ENCODE results near the gene KCNQ1. TPM values are rescaled to one million over a fixed set of nuclear protein-coding genes. Genes with fewer than 3 reads are reported as not detected.

The KCNQ1 gene
- total and polyA plus RNA-seq, 2 experiments from 2014 or later = not detected

DNA sequence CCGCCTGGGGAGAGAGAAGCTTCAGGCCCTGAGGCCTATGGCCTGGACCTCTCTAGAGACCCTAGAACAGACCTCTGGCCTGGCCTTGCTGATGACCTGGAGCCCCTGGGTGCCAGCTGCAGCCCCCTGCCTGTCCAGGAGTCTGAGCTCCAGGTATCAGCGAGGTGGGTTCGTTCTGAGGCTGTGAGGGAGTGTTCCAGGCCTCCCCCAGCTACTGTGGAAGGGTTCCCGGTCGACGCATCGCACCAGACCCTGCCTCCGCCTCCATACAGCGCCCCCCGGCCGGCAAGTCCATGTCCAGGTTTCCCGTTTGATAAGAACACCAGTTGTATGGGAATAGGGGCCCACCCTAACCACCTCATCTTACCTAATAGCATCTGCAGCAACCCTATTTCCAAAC lies 111.1 kb downstream of the KCNQ1 start:
- H3K4me1 ChIP-seq (ENCODE audit: insufficient read depth) = no peaks in the 10 kb centered on the region
- no peak overlapping the region for H2AFZ ChIP-seq
- peaks cover 39% of the 10 kb centered on the region for H3K27me3 ChIP-seq (replicated peaks; ENCODE audit: insufficient read depth)
- DNase-seq = no peak
- no peak overlapping the region for H3K27ac ChIP-seq
- no peaks in the 10 kb centered on the region for H3K79me2 ChIP-seq (ENCODE audit: insufficient read depth)
- H3K9me2 ChIP-seq (ENCODE audit: insufficient read depth) = no peaks in the 10 kb centered on the region
- H3F3A ChIP-seq (ENCODE audit: insufficient read depth) = no peaks in the 10 kb centered on the region
- no peak overlapping the region for H3K4me3 ChIP-seq
- 51 to 55% methylated on average over 11 to 12 of the region's 12 CpGs for WGBS, 2 experiments (ENCODE audit: low coverage in 1 of 2, low lambda C conversion rate in 2 of 2, missing lambda C conversion rate in 2 of 2)
- in situ Hi-C loops (cut with MboI) = no loop called here
- no peaks in the 10 kb centered on the region for H3K36me3 ChIP-seq (ENCODE audit: low read depth)
- H3K4me2 ChIP-seq (ENCODE audit: unreplicated experiment) = no peak overlapping the region
- H4K20me1 ChIP-seq (ENCODE audit: insufficient read depth) = no peaks in the 10 kb centered on the region
- H3K9me3 ChIP-seq (ENCODE audit: low read depth) = no peaks in the 10 kb centered on the region
- no peak overlapping the region for H3K9ac ChIP-seq
- TF ChIP-seq EZH2 (IDR thresholded peaks at IDR 0.05; ENCODE audit: insufficient read depth, poor library complexity, severe bottlenecking) (no peak), EZH2phosphoT487 (IDR thresholded peaks at IDR 0.05; ENCODE audit: insufficient read depth, low read depth) (no peak)

- Histone ChIP-seq H3K9ac (no peak overlapping the region), H3K9me3 (ENCODE audit: low read depth) (no peaks in the 10 kb centered on the region), H3K4me2 (ENCODE audit: unreplicated experiment) (no peak overlapping the region), H4K20me1 (ENCODE audit: insufficient read depth) (no peaks in the 10 kb centered on the region), H3K79me2 (ENCODE audit: insufficient read depth) (no peaks in the 10 kb centered on the region), H3K36me3 (ENCODE audit: low read depth) (no peaks in the 10 kb centered on the region), H2AFZ (no peak overlapping the region), H3K4me1 (ENCODE audit: insufficient read depth) (no peaks in the 10 kb centered on the region), H3K9me2 (ENCODE audit: insufficient read depth) (no peaks in the 10 kb centered on the region), H3K27me3 (replicated peaks; ENCODE audit: insufficient read depth) (peaks cover 27% of the 10 kb centered on the region), H3K4me3 (no peak overlapping the region), H3F3A (ENCODE audit: insufficient read depth) (no peaks in the 10 kb centered on the region), H3K27ac (no peak overlapping the region)
- DNase-seq = no peak
- in situ Hi-C loops (cut with MboI) = no loop called here
- WGBS, 2 experiments (ENCODE audit: low coverage in 1 of 2, low lambda C conversion rate in 2 of 2, missing lambda C conversion rate in 2 of 2) = 77 to 81% methylated on average over 4 of the region's 4 CpGs
- TF ChIP-seq EZH2phosphoT487 (IDR thresholded peaks at IDR 0.05; ENCODE audit: insufficient read depth, low read depth) (no peak), EZH2 (IDR thresholded peaks at IDR 0.05; ENCODE audit: insufficient read depth, poor library complexity, severe bottlenecking) (no peak)
These were observed 112.6 kb downstream of the KCNQ1 start for GRCh38 chr11:2557381-2557780.

DNA sequence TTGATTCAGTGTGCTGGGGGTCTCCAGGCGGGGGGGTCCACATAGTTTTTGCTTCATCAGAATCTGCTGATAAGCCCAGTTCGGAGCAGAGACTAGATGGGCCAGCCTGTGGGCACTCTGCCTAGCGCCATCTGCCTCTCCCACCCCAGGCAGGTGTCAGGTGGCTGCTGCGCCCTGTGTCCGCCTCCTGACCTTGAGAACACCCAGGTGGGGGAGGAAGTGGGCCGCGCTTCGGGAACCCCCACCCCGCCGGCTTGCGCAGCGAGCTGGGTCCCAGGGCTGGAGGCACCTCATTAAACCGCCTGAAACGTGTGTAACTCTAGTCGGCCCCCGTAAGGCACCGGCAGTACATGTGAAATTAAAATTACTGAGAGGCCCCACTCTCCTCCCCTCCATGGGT lies 113.6 kb downstream of the KCNQ1 start:
- no peak overlapping the region for H3K9ac ChIP-seq
- H3K9me3 ChIP-seq (ENCODE audit: low read depth) = no peaks in the 10 kb centered on the region
- no peak overlapping the region for H3K27ac ChIP-seq
- H3K79me2 ChIP-seq (ENCODE audit: insufficient read depth) = no peaks in the 10 kb centered on the region
- H3K27me3 ChIP-seq (replicated peaks; ENCODE audit: insufficient read depth) = peaks cover 20% of the 10 kb centered on the region; the same call in 1 of the 2 replicates
- DNase-seq = no peak
- no peak overlapping the region for H3K4me2 ChIP-seq (ENCODE audit: unreplicated experiment)
- no peaks in the 10 kb centered on the region for H3K36me3 ChIP-seq (ENCODE audit: low read depth)
- no peaks in the 10 kb centered on the region for H4K20me1 ChIP-seq (ENCODE audit: insufficient read depth)
- no peaks in the 10 kb centered on the region for H3K9me2 ChIP-seq (ENCODE audit: insufficient read depth)
- no peaks in the 10 kb centered on the region for H3F3A ChIP-seq (ENCODE audit: insufficient read depth)
- in situ Hi-C loops (cut with MboI) = no loop called here
- H3K4me1 ChIP-seq (ENCODE audit: insufficient read depth) = no peaks in the 10 kb centered on the region
- no peak overlapping the region for H3K4me3 ChIP-seq
- H2AFZ ChIP-seq = no peak overlapping the region
- WGBS, 2 experiments (ENCODE audit: low coverage in 1 of 2, low lambda C conversion rate in 2 of 2, missing lambda C conversion rate in 2 of 2) = 75 to 80% methylated on average over 16 to 17 of the region's 17 CpGs
- TF ChIP-seq EZH2phosphoT487 (IDR thresholded peaks at IDR 0.05; ENCODE audit: insufficient read depth, low read depth) (no peak), EZH2 (IDR thresholded peaks at IDR 0.05; ENCODE audit: insufficient read depth, poor library complexity, severe bottlenecking) (no peak)

- Histone ChIP-seq H3F3A (ENCODE audit: insufficient read depth) (no peaks in the 10 kb centered on the region), H3K4me3 (no peak overlapping the region), H2AFZ (no peak overlapping the region), H3K4me2 (ENCODE audit: unreplicated experiment) (no peak overlapping the region), H3K36me3 (ENCODE audit: low read depth) (no peaks in the 10 kb centered on the region), H3K9me3 (ENCODE audit: low read depth) (no peaks in the 10 kb centered on the region), H4K20me1 (ENCODE audit: insufficient read depth) (no peaks in the 10 kb centered on the region), H3K27ac (no peak overlapping the region), H3K27me3 (replicated peaks; ENCODE audit: insufficient read depth) (peaks cover 20% of the 10 kb centered on the region; the same call in 1 of the 2 replicates), H3K9ac (no peak overlapping the region), H3K9me2 (ENCODE audit: insufficient read depth) (no peaks in the 10 kb centered on the region), H3K4me1 (ENCODE audit: insufficient read depth) (no peaks in the 10 kb centered on the region), H3K79me2 (ENCODE audit: insufficient read depth) (no peaks in the 10 kb centered on the region)
- whole genome bisulfite sequencing, 2 experiments (ENCODE audit: low coverage in 1 of 2, low lambda C conversion rate in 2 of 2, missing lambda C conversion rate in 2 of 2) = 74 to 77% methylated on average over 13 of the region's 13 CpGs
- TF ChIP-seq EZH2phosphoT487 (IDR thresholded peaks at IDR 0.05; ENCODE audit: insufficient read depth, low read depth) (no peak), EZH2 (IDR thresholded peaks at IDR 0.05; ENCODE audit: insufficient read depth, poor library complexity, severe bottlenecking) (no peak)
- in situ Hi-C loops (cut with MboI) = no loop called here
- DNase-seq = no peak
These were observed 114.2 kb downstream of the KCNQ1 start for GRCh38 chr11:2558861-2559526.
